Measurements from ENCODE around the gene HLA-G. TPM values are rescaled to one million over a fixed set of nuclear protein-coding genes. Genes with fewer than 3 reads are reported as not detected.

The HLA-G gene
- total RNA-seq, 1 experiment from 2014 or later, result not detected

DNA sequence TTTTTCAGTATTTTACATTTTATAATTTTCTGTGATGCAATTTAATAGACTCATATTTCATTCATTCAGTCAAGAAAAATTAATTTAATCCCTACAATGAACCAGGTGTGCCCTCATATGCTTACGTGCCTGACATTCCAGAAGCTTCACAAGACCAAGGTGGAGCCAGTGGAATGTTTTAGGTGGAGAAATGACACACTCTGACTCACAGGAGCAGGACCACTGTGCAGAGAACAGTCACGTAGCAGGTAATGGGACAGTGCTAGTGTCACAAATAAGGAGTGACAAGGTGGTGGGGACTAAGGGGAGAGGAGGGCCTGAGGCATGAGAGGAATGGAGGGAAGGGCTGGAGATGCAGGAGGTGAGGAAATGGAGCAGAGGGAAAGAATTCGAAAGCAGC lies 37.0 kb upstream of the HLA-G start:
- Histone ChIP-seq H3K79me2 (ENCODE audit: insufficient read depth, low read length) (no peaks in the 10 kb centered on the region), H4K20me1 (ENCODE audit: insufficient read depth) (no peaks in the 10 kb centered on the region), H3K9ac (ENCODE audit: low read length) (peak overlapping the region; percentile 36), H3K4me1 (ENCODE audit: control insufficient read depth in 1 of 2, insufficient read depth in 2 of 2, low read length in 2 of 2) (peaks cover 13 to 26% of the 10 kb centered on the region in 2 experiments), H3K9me3 (ENCODE audit: control insufficient read depth in 1 of 2, insufficient read depth in 1 of 2, low read depth in 1 of 2, low read length in 2 of 2) (no peaks in the 10 kb centered on the region), H3K27ac (ENCODE audit: low read depth, low read length) (peak overlapping the region; percentile 48; the same call in 1 of the 2 replicates), H3K9me2 (ENCODE audit: insufficient read depth) (no peaks in the 10 kb centered on the region), H3K4me3 (replicated peaks in 1 of 2; ENCODE audit: low read depth in 1 of 2, low read length in 2 of 2) (peak overlapping the region in 1 of 2 experiments; percentile 29; a peak in 1 of 4 replicates), H3K4me2 (ENCODE audit: low read length) (peak overlapping the region; percentile 49), H3K27me3 (ENCODE audit: insufficient read depth, low read length) (no peaks in the 10 kb centered on the region), H3K36me3 (ENCODE audit: control insufficient read depth in 1 of 2, insufficient read depth in 2 of 2, low read length in 2 of 2) (no peaks in the 10 kb centered on the region), H2AFZ (ENCODE audit: low read depth, low read length, poor library complexity, severe bottlenecking) (peak overlapping the region; percentile 45)
- intact Hi-C loops (cut with micrococcal nuclease), result no loop called here
- RAD21 ChIA-PET (ENCODE audit: low non-redundant PET in 1 of 2, low total read pairs in 2 of 2, uncharacterized antibody in 2 of 2, unreplicated experiment in 2 of 2), result no interaction called here
- BruUV-seq (replicated peaks), result no TSS peak
- POLR2A ChIA-PET, result no interaction called here
- DNase-seq (ENCODE audit: low read depth, low spot score) (peak; percentile 85), ATAC-seq (peak; percentile 93)
- CTCF ChIA-PET, result no interaction called here
- TF ChIP-seq CEBPB (IDR thresholded peaks at IDR 0.05; ENCODE audit: low read depth), result no peak; the same call in 1 of the 2 replicates
- TF ChIP-seq JUND (IDR thresholded peaks at IDR 0.05), result peak; percentile 94
- no peak for TF ChIP-seq RAD21 (IDR thresholded peaks at IDR 0.05; ENCODE audit: low read depth)
- TF ChIP-seq YY1 (IDR thresholded peaks at IDR 0.05; ENCODE audit: extremely low read depth, insufficient replicate concordance, low read depth, low read length), result no peak
- no peak for TF ChIP-seq EZH2 (IDR thresholded peaks at IDR 0.05)
- TF ChIP-seq ZFX (IDR thresholded peaks at IDR 0.05), result no peak
- TF ChIP-seq ZNF274 (IDR thresholded peaks at IDR 0.05; ENCODE audit: low read depth, low read length), result no peak
- peak; percentile 95 for TF ChIP-seq CBX3 (IDR thresholded peaks at IDR 0.05; ENCODE audit: low read depth)
- TF ChIP-seq POLR2AphosphoS5 (IDR thresholded peaks at IDR 0.05; ENCODE audit: low read depth, low read length), result peak; percentile 62
- peak; percentile 74 for TF ChIP-seq SRF (IDR thresholded peaks at IDR 0.05; ENCODE audit: low read depth)
- TF ChIP-seq, protein P1, sequence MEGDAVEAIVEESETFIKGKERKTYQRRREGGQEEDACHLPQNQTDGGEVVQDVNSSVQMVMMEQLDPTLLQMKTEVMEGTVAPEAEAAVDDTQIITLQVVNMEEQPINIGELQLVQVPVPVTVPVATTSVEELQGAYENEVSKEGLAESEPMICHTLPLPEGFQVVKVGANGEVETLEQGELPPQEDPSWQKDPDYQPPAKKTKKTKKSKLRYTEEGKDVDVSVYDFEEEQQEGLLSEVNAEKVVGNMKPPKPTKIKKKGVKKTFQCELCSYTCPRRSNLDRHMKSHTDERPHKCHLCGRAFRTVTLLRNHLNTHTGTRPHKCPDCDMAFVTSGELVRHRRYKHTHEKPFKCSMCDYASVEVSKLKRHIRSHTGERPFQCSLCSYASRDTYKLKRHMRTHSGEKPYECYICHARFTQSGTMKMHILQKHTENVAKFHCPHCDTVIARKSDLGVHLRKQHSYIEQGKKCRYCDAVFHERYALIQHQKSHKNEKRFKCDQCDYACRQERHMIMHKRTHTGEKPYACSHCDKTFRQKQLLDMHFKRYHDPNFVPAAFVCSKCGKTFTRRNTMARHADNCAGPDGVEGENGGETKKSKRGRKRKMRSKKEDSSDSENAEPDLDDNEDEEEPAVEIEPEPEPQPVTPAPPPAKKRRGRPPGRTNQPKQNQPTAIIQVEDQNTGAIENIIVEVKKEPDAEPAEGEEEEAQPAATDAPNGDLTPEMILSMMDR (IDR thresholded peaks at IDR 0.05 in 2 of 3, conservative IDR thresholded peaks at IDR 0.05 in 1 of 3; ENCODE audit: borderline replicate concordance in 1 of 3, insufficient read depth in 1 of 3, low read depth in 2 of 3, low read length in 2 of 3), result no peak
- no peak for TF ChIP-seq EZH2phosphoT487 (IDR thresholded peaks at IDR 0.05; ENCODE audit: borderline replicate concordance)
- peak; percentile 98 for TF ChIP-seq FOSL1 (IDR thresholded peaks at IDR 0.05; ENCODE audit: low read depth)
- TF ChIP-seq SIN3A (IDR thresholded peaks at IDR 0.05; ENCODE audit: low read depth), result peak; percentile 56; the same call in 1 of the 2 replicates
- no peak for TF ChIP-seq ELF1 (IDR thresholded peaks at IDR 0.05; ENCODE audit: borderline replicate concordance, low read depth)
- no peak for TF ChIP-seq TCF7L2 (IDR thresholded peaks at IDR 0.05; ENCODE audit: borderline replicate concordance, extremely low read depth, insufficient read depth, insufficient read length)
- TF ChIP-seq, protein P2, sequence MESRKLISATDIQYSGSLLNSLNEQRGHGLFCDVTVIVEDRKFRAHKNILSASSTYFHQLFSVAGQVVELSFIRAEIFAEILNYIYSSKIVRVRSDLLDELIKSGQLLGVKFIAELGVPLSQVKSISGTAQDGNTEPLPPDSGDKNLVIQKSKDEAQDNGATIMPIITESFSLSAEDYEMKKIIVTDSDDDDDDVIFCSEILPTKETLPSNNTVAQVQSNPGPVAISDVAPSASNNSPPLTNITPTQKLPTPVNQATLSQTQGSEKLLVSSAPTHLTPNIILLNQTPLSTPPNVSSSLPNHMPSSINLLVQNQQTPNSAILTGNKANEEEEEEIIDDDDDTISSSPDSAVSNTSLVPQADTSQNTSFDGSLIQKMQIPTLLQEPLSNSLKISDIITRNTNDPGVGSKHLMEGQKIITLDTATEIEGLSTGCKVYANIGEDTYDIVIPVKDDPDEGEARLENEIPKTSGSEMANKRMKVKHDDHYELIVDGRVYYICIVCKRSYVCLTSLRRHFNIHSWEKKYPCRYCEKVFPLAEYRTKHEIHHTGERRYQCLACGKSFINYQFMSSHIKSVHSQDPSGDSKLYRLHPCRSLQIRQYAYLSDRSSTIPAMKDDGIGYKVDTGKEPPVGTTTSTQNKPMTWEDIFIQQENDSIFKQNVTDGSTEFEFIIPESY (IDR thresholded peaks at IDR 0.05; ENCODE audit: extremely low read depth, insufficient replicate concordance, low read length), result no peak
- TF ChIP-seq EGR1 (IDR thresholded peaks at IDR 0.05; ENCODE audit: low read depth), result no peak
- TF ChIP-seq, protein P3, sequence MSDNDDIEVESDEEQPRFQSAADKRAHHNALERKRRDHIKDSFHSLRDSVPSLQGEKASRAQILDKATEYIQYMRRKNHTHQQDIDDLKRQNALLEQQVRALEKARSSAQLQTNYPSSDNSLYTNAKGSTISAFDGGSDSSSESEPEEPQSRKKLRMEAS (IDR thresholded peaks at IDR 0.05), result peak; percentile 87
- peak; percentile 96 for TF ChIP-seq SP1 (IDR thresholded peaks at IDR 0.05; ENCODE audit: low read depth)
- TF ChIP-seq, protein P4, sequence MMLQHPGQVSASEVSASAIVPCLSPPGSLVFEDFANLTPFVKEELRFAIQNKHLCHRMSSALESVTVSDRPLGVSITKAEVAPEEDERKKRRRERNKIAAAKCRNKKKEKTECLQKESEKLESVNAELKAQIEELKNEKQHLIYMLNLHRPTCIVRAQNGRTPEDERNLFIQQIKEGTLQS (IDR thresholded peaks at IDR 0.05), result no peak
- no peak for TF ChIP-seq POLR2A (IDR thresholded peaks at IDR 0.05; ENCODE audit: borderline replicate concordance, extremely low read depth, insufficient read depth, insufficient read length)

All from HCT116 (cell line).